Measurements from ENCODE around the gene GPC5.

Gene GPC5

GRCh38 chr13:92012787-92013186 lies 614.4 kb downstream of the GPC5 start:
- WGBS: 53% methylated on average over 3 of the region's 3 CpGs
- no peak for DNase-seq
- H3K27ac ChIP-seq (ENCODE audit: low read length, poor library complexity, severe bottlenecking): no peak overlapping the region

GRCh38 chr13:92017737-92018136 lies 619.3 kb downstream of the GPC5 start:
- H3K9me3 ChIP-seq (ENCODE audit: control insufficient read depth, low read length): peaks cover 9% of the 10 kb centered on the region
- WGBS: 89% methylated on average over 13 of the region's 13 CpGs
- no peak overlapping the region for H3K4ac ChIP-seq (ENCODE audit: low read depth in 1 of 2, low read length in 2 of 2)
- no peak overlapping the region for H2AFZ ChIP-seq (ENCODE audit: low read depth, low read length)
- no peak overlapping the region for H2BK15ac ChIP-seq (ENCODE audit: low read depth, poor library complexity, severe bottlenecking)
- H2BK120ac ChIP-seq (ENCODE audit: low read depth, low read length): no peak overlapping the region
- H2AK5ac ChIP-seq (ENCODE audit: low read length, severe bottlenecking): no peak overlapping the region
- H3K14ac ChIP-seq (ENCODE audit: low read length in 2 of 2): no peak overlapping the region
- H2BK5ac ChIP-seq (ENCODE audit: low read depth, low read length, poor library complexity, severe bottlenecking): no peak overlapping the region
- H3K4me3 ChIP-seq (ENCODE audit: insufficient read depth in 1 of 2, low read depth in 1 of 2, low read length in 2 of 2): no peak overlapping the region
- H3K23ac ChIP-seq (ENCODE audit: low read length in 2 of 2): peak overlapping the region in 1 of 2 experiments; percentile 85
- no peak overlapping the region for H3K9ac ChIP-seq (ENCODE audit: low read length)
- no peaks in the 10 kb centered on the region for H3K4me1 ChIP-seq (ENCODE audit: control insufficient read depth, insufficient read depth, low read depth, low read length)
- H4K8ac ChIP-seq (ENCODE audit: low read length): no peak overlapping the region
- H2BK12ac ChIP-seq (ENCODE audit: low read length in 2 of 2): no peak overlapping the region
- no peaks in the 10 kb centered on the region for H3K79me1 ChIP-seq (replicated peaks; ENCODE audit: low read length, poor library complexity, severe bottlenecking)
- no peak overlapping the region for H4K91ac ChIP-seq (ENCODE audit: low read length)
- no peaks in the 10 kb centered on the region for H3K27me3 ChIP-seq (ENCODE audit: control insufficient read depth in 1 of 2, insufficient read depth in 1 of 2, low read length in 2 of 2)
- DNase-seq: no peak
- H3K27ac ChIP-seq (ENCODE audit: low read length, poor library complexity, severe bottlenecking): no peak overlapping the region
- H3K18ac ChIP-seq (ENCODE audit: low read depth in 1 of 2, low read length in 2 of 2): no peak overlapping the region
- no peak overlapping the region for H3K4me2 ChIP-seq (ENCODE audit: low read length, poor library complexity, severe bottlenecking)
- H3K36me3 ChIP-seq (ENCODE audit: control insufficient read depth in 1 of 2, insufficient read depth in 2 of 2, low read depth in 1 of 2, low read length in 2 of 2): no peaks in the 10 kb centered on the region

More at GRCh38 chr13:92012787-92013186, 614.4 kb downstream of the GPC5 start:
- Histone ChIP-seq H3K9me3 (ENCODE audit: control insufficient read depth, low read length) (peaks cover 11% of the 10 kb centered on the region), H3K36me3 (ENCODE audit: control insufficient read depth in 1 of 2, insufficient read depth in 2 of 2, low read depth in 1 of 2, low read length in 2 of 2) (no peaks in the 10 kb centered on the region), H2BK12ac (ENCODE audit: low read length in 2 of 2) (no peak overlapping the region), H3K14ac (ENCODE audit: low read length in 2 of 2) (no peak overlapping the region), H2AFZ (ENCODE audit: low read depth, low read length) (no peak overlapping the region), H3K79me1 (replicated peaks; ENCODE audit: low read length, poor library complexity, severe bottlenecking) (no peaks in the 10 kb centered on the region), H3K4me2 (ENCODE audit: low read length, poor library complexity, severe bottlenecking) (no peak overlapping the region), H3K4me3 (ENCODE audit: insufficient read depth in 1 of 2, low read depth in 1 of 2, low read length in 2 of 2) (no peak overlapping the region), H2BK5ac (ENCODE audit: low read depth, low read length, poor library complexity, severe bottlenecking) (no peak overlapping the region), H3K18ac (ENCODE audit: low read depth in 1 of 2, low read length in 2 of 2) (no peak overlapping the region), H3K4me1 (ENCODE audit: control insufficient read depth, insufficient read depth, low read depth, low read length) (no peaks in the 10 kb centered on the region), H3K9ac (ENCODE audit: low read length) (no peak overlapping the region), H4K8ac (ENCODE audit: low read length) (no peak overlapping the region), H2BK120ac (ENCODE audit: low read depth, low read length) (no peak overlapping the region), H4K91ac (ENCODE audit: low read length) (no peak overlapping the region), H2AK5ac (ENCODE audit: low read length, severe bottlenecking) (no peak overlapping the region), H3K4ac (ENCODE audit: low read depth in 1 of 2, low read length in 2 of 2) (no peak overlapping the region), H2BK15ac (ENCODE audit: low read depth, poor library complexity, severe bottlenecking) (no peak overlapping the region), H3K27me3 (ENCODE audit: control insufficient read depth in 1 of 2, insufficient read depth in 1 of 2, low read length in 2 of 2) (no peaks in the 10 kb centered on the region), H3K23ac (ENCODE audit: low read length in 2 of 2) (peak overlapping the region in 1 of 2 experiments; percentile 2)

- no peaks in the 10 kb centered on the region for H3K27me3 ChIP-seq (ENCODE audit: control insufficient read depth in 1 of 2, insufficient read depth in 1 of 2, low read length in 2 of 2)
- no peak overlapping the region for H4K91ac ChIP-seq (ENCODE audit: low read length)
- no peaks in the 10 kb centered on the region for H3K79me1 ChIP-seq (replicated peaks; ENCODE audit: low read length, poor library complexity, severe bottlenecking)
- H3K4me3 ChIP-seq (ENCODE audit: insufficient read depth in 1 of 2, low read depth in 1 of 2, low read length in 2 of 2): no peak overlapping the region
- H3K4me2 ChIP-seq (ENCODE audit: low read length, poor library complexity, severe bottlenecking): no peak overlapping the region
- no peak overlapping the region for H2BK12ac ChIP-seq (ENCODE audit: low read length in 2 of 2)
- no peaks in the 10 kb centered on the region for H3K4me1 ChIP-seq (ENCODE audit: control insufficient read depth, insufficient read depth, low read depth, low read length)
- H2BK5ac ChIP-seq (ENCODE audit: low read depth, low read length, poor library complexity, severe bottlenecking): no peak overlapping the region
- H3K4ac ChIP-seq (ENCODE audit: low read depth in 1 of 2, low read length in 2 of 2): no peak overlapping the region
- H3K9ac ChIP-seq (ENCODE audit: low read length): no peak overlapping the region
- peaks cover 7% of the 10 kb centered on the region for H3K9me3 ChIP-seq (ENCODE audit: control insufficient read depth, low read length)
- H2AK5ac ChIP-seq (ENCODE audit: low read length, severe bottlenecking): no peak overlapping the region
- H2BK120ac ChIP-seq (ENCODE audit: low read depth, low read length): no peak overlapping the region
- H3K23ac ChIP-seq (ENCODE audit: low read length in 2 of 2): no peak overlapping the region
- H3K14ac ChIP-seq (ENCODE audit: low read length in 2 of 2): no peak overlapping the region
- H3K18ac ChIP-seq (ENCODE audit: low read depth in 1 of 2, low read length in 2 of 2): no peak overlapping the region
- no peak overlapping the region for H3K27ac ChIP-seq (ENCODE audit: low read length, poor library complexity, severe bottlenecking)
- H2BK15ac ChIP-seq (ENCODE audit: low read depth, poor library complexity, severe bottlenecking): no peak overlapping the region
- no peaks in the 10 kb centered on the region for H3K36me3 ChIP-seq (ENCODE audit: control insufficient read depth in 1 of 2, insufficient read depth in 2 of 2, low read depth in 1 of 2, low read length in 2 of 2)
- H4K8ac ChIP-seq (ENCODE audit: low read length): no peak overlapping the region
- DNase-seq: no peak
- H2AFZ ChIP-seq (ENCODE audit: low read depth, low read length): no peak overlapping the region
Measured at GRCh38 chr13:92028695-92029094, 630.3 kb downstream of the GPC5 start.

- H2AFZ ChIP-seq (ENCODE audit: low read depth, low read length): no peak overlapping the region
- H3K23ac ChIP-seq (ENCODE audit: low read length in 2 of 2): no peak overlapping the region
- H3K27me3 ChIP-seq (ENCODE audit: control insufficient read depth in 1 of 2, insufficient read depth in 1 of 2, low read length in 2 of 2): no peaks in the 10 kb centered on the region
- H3K4me2 ChIP-seq (ENCODE audit: low read length, poor library complexity, severe bottlenecking): no peak overlapping the region
- H3K9me3 ChIP-seq (ENCODE audit: control insufficient read depth, low read length): peaks cover 7% of the 10 kb centered on the region
- H2BK120ac ChIP-seq (ENCODE audit: low read depth, low read length): no peak overlapping the region
- H3K36me3 ChIP-seq (ENCODE audit: control insufficient read depth in 1 of 2, insufficient read depth in 2 of 2, low read depth in 1 of 2, low read length in 2 of 2): no peaks in the 10 kb centered on the region
- no peak overlapping the region for H3K4ac ChIP-seq (ENCODE audit: low read depth in 1 of 2, low read length in 2 of 2)
- H3K4me3 ChIP-seq (ENCODE audit: insufficient read depth in 1 of 2, low read depth in 1 of 2, low read length in 2 of 2): no peak overlapping the region
- no peaks in the 10 kb centered on the region for H3K79me1 ChIP-seq (replicated peaks; ENCODE audit: low read length, poor library complexity, severe bottlenecking)
- no CpG with 5 or more reads among the region's 4 CpGs for WGBS
- H3K4me1 ChIP-seq (ENCODE audit: control insufficient read depth, insufficient read depth, low read depth, low read length): no peaks in the 10 kb centered on the region
- H2BK12ac ChIP-seq (ENCODE audit: low read length in 2 of 2): no peak overlapping the region
- no peak for DNase-seq
- no peak overlapping the region for H2AK5ac ChIP-seq (ENCODE audit: low read length, severe bottlenecking)
- no peak overlapping the region for H4K8ac ChIP-seq (ENCODE audit: low read length)
- H2BK5ac ChIP-seq (ENCODE audit: low read depth, low read length, poor library complexity, severe bottlenecking): no peak overlapping the region
- H2BK15ac ChIP-seq (ENCODE audit: low read depth, poor library complexity, severe bottlenecking): no peak overlapping the region
- no peak overlapping the region for H3K14ac ChIP-seq (ENCODE audit: low read length in 2 of 2)
- H4K91ac ChIP-seq (ENCODE audit: low read length): no peak overlapping the region
- no peak overlapping the region for H3K9ac ChIP-seq (ENCODE audit: low read length)
- H3K18ac ChIP-seq (ENCODE audit: low read depth in 1 of 2, low read length in 2 of 2): no peak overlapping the region
- H3K27ac ChIP-seq (ENCODE audit: low read length, poor library complexity, severe bottlenecking): no peak overlapping the region
Measured at GRCh38 chr13:92029641-92030040, 631.2 kb downstream of the GPC5 start.
